Skeletal muscle tissue (tissue), 4 donors: Measurements from ENCODE around the gene ITLN2. TPM values are rescaled to one million over a fixed set of nuclear protein-coding genes. Genes with fewer than 3 reads are reported as not detected.
"Not testable (repeated sequence)": the region's sequence is repeated elsewhere in the genome, so short reads cannot be mapped to it uniquely, and the experiment has no call there.

Source experiments
- H3K27ac ChIP-seq: one replicate; pipeline ENCODE4 v1.7.0; 2013; ENCODE audit warnings: mild to moderate bottlenecking, low read depth, low read length, inconsistent platforms
- H3K27me3 ChIP-seq, 3 donors: one replicate each; pipeline ENCODE4 v1.7.0; 2013; ENCODE audit warnings: low read length in 3 of 3; ENCODE audit not compliant: control insufficient read depth in 3 of 3, insufficient read depth in 3 of 3
- H3K36me3 ChIP-seq, 3 donors: one replicate each; pipeline ENCODE4 v1.7.0; 2013; ENCODE audit warnings: low read length in 3 of 3; ENCODE audit not compliant: control insufficient read depth in 3 of 3, insufficient read depth in 3 of 3
- H3K4me1 ChIP-seq, 3 donors: one replicate each; pipeline ENCODE4 v1.7.0; 2013; ENCODE audit warnings: low read length in 3 of 3, mild to moderate bottlenecking in 3 of 3; ENCODE audit not compliant: control insufficient read depth in 3 of 3, insufficient read depth in 3 of 3
- H3K4me3 ChIP-seq, 3 donors: one replicate each; pipeline ENCODE4 v1.7.0; 2013; ENCODE audit warnings: low read length in 3 of 3
- H3K9ac ChIP-seq, 3 donors: one replicate each; pipeline ENCODE4 v1.7.0; 2013; ENCODE audit warnings: low read length in 3 of 3, mild to moderate bottlenecking in 3 of 3, moderate library complexity in 2 of 3, low read depth in 1 of 3
- H3K9me3 ChIP-seq, 3 donors: one replicate each; pipeline ENCODE4 v1.7.0; 2013; ENCODE audit warnings: low read length in 3 of 3; ENCODE audit not compliant: control insufficient read depth in 3 of 3
- total RNA-seq: library from RNA; depleted of rRNA; stranded (reverse); fragments of >200 nt; gene quantifications from one replicate; pipeline ENCODE4 v1.2.3, GENCODE V29; 2014
- donor health status: Osteomylitis.

Gene ITLN2
- total RNA-seq, 1 donor from 2014 or later, result not detected

- no peak overlapping the region for H3K27ac ChIP-seq
- H3K36me3 ChIP-seq, result no peaks in the 10 kb centered on the region
- peaks cover 4 to 6% (median 4%) of the 10 kb centered on the region in 3 donors for H3K27me3 ChIP-seq
- H3K4me1 ChIP-seq, result no peaks in the 10 kb centered on the region
- no peak overlapping the region for H3K9ac ChIP-seq
- no peak overlapping the region for H3K4me3 ChIP-seq
- peaks cover 0 to 3% (median 0%) of the 10 kb centered on the region in 3 donors for H3K9me3 ChIP-seq
Measured at GRCh38 chr1:160942926-160943325, 11.7 kb downstream of the ITLN2 start.

GRCh38 chr1:160936666-160937065 lies 17.9 kb downstream of the ITLN2 start:
- not testable (repeated sequence) for H3K9ac ChIP-seq

GRCh38 chr1:160935527-160936258 lies 18.9 kb downstream of the ITLN2 start:
- Histone ChIP-seq H3K36me3 (no peaks in the 10 kb centered on the region), H3K4me1 (no peaks in the 10 kb centered on the region), H3K4me3 (no peak overlapping the region), H3K27ac (no peak overlapping the region), H3K9ac (no peak overlapping the region), H3K9me3 (peaks cover 0 to 3% (median 0%) of the 10 kb centered on the region in 3 donors), H3K27me3 (no peaks in the 10 kb centered on the region)

More at GRCh38 chr1:160936666-160937065, 17.9 kb downstream of the ITLN2 start:
- not testable (repeated sequence) for H3K27ac ChIP-seq, H3K4me3 ChIP-seq, H3K27me3 ChIP-seq, H3K36me3 ChIP-seq, H3K9me3 ChIP-seq, H3K4me1 ChIP-seq

GRCh38 chr1:160933305-160933704 lies 21.3 kb downstream of the ITLN2 start:
- H3K9me3 ChIP-seq, H3K9ac ChIP-seq, H3K4me3 ChIP-seq, H3K4me1 ChIP-seq, H3K27me3 ChIP-seq, H3K27ac ChIP-seq, H3K36me3 ChIP-seq: not testable (repeated sequence)

- no peaks in the 10 kb centered on the region for H3K27me3 ChIP-seq
- H3K27ac ChIP-seq, result no peak overlapping the region
- no peak overlapping the region for H3K4me3 ChIP-seq
- no peaks in the 10 kb centered on the region for H3K4me1 ChIP-seq
- H3K9ac ChIP-seq, result no peak overlapping the region
- H3K36me3 ChIP-seq, result no peaks in the 10 kb centered on the region
- peaks cover 0 to 4% (median 0%) of the 10 kb centered on the region in 3 donors for H3K9me3 ChIP-seq
Measured at GRCh38 chr1:160925652-160926244, 28.9 kb downstream of the ITLN2 start.

- no peaks in the 10 kb centered on the region for H3K27me3 ChIP-seq
- no peak overlapping the region for H3K27ac ChIP-seq
- peaks cover 0 to 4% (median 0%) of the 10 kb centered on the region in 3 donors for H3K9me3 ChIP-seq
- no peaks in the 10 kb centered on the region for H3K4me1 ChIP-seq
- no peak overlapping the region for H3K4me3 ChIP-seq
- H3K36me3 ChIP-seq, result no peaks in the 10 kb centered on the region
- no peak overlapping the region for H3K9ac ChIP-seq
Measured at GRCh38 chr1:160924791-160925651, 29.6 kb downstream of the ITLN2 start.

- Histone ChIP-seq H3K9me3 (no peaks in the 10 kb centered on the region), H3K27ac (no peak overlapping the region), H3K4me1 (no peaks in the 10 kb centered on the region), H3K27me3 (no peaks in the 10 kb centered on the region), H3K4me3 (no peak overlapping the region), H3K36me3 (no peaks in the 10 kb centered on the region), H3K9ac (no peak overlapping the region)
Measured at GRCh38 chr1:160916666-160917065, 37.9 kb downstream of the ITLN2 start.

- H3K4me1 ChIP-seq, H3K36me3 ChIP-seq: not testable (repeated sequence)
Measured at GRCh38 chr1:160913229-160913628, 41.4 kb downstream of the ITLN2 start.

GRCh38 chr1:160911925-160912324 lies 42.7 kb downstream of the ITLN2 start:
- Histone ChIP-seq H3K36me3 (no peaks in the 10 kb centered on the region), H3K27ac (no peak overlapping the region), H3K27me3 (no peaks in the 10 kb centered on the region), H3K9ac (no peak overlapping the region), H3K4me3 (no peak overlapping the region), H3K4me1 (no peaks in the 10 kb centered on the region), H3K9me3 (no peaks in the 10 kb centered on the region)

More at GRCh38 chr1:160913229-160913628, 41.4 kb downstream of the ITLN2 start:
- not testable (repeated sequence) for H3K9me3 ChIP-seq, H3K4me3 ChIP-seq, H3K9ac ChIP-seq, H3K27ac ChIP-seq, H3K27me3 ChIP-seq

GRCh38 chr1:160911441-160911840 lies 43.2 kb downstream of the ITLN2 start:
- Histone ChIP-seq H3K9ac (no peak overlapping the region), H3K36me3 (no peaks in the 10 kb centered on the region), H3K4me1 (no peaks in the 10 kb centered on the region), H3K4me3 (no peak overlapping the region), H3K27ac (no peak overlapping the region), H3K9me3 (no peaks in the 10 kb centered on the region), H3K27me3 (no peaks in the 10 kb centered on the region)
